Measurements from ENCODE around the gene LRRC51.

The LRRC51 gene

GRCh38 chr11:72080326-72081183, at the start of gene LRRC51, which contains the start of gene NUMA1:
LRRC51 (plus strand) TSS chr11:72080850; CDS start chr11:72089084, 8,234 bp downstream.
NUMA1 (minus strand) TSS chr11:72080542; CDS start chr11:72035943, 44,599 bp downstream.
- peak; percentile 99 for FAIRE-seq

- no peak for FAIRE-seq
Observed at GRCh38 chr11:72036687-72037086, 44.0 kb upstream of the LRRC51 start.

- FAIRE-seq: no peak
Observed at GRCh38 chr11:72037554-72038311, 42.9 kb upstream of the LRRC51 start.

GRCh38 chr11:72038491-72038890, 42.2 kb upstream of the LRRC51 start:
- FAIRE-seq: no peak

GRCh38 chr11:72039031-72039855, 41.4 kb upstream of the LRRC51 start:
- no peak for FAIRE-seq

- no peak for FAIRE-seq
Observed at GRCh38 chr11:72039856-72040401, 40.7 kb upstream of the LRRC51 start.

GRCh38 chr11:72040491-72041363, 39.9 kb upstream of the LRRC51 start:
- no peak for FAIRE-seq

GRCh38 chr11:72041364-72042063, 39.1 kb upstream of the LRRC51 start:
- FAIRE-seq: no peak

- no peak for FAIRE-seq
Observed at GRCh38 chr11:72042064-72042745, 38.4 kb upstream of the LRRC51 start.

- no peak for FAIRE-seq
Observed at GRCh38 chr11:72045849-72046248, 34.8 kb upstream of the LRRC51 start.

- no peak for FAIRE-seq
Observed at GRCh38 chr11:72048766-72049460, 31.7 kb upstream of the LRRC51 start.

- no peak for FAIRE-seq
Observed at GRCh38 chr11:72058416-72059034, 22.1 kb upstream of the LRRC51 start.

GRCh38 chr11:72061739-72062396, 18.8 kb upstream of the LRRC51 start:
- no peak for FAIRE-seq

- no peak for FAIRE-seq
Observed at GRCh38 chr11:72066855-72067254, 13.8 kb upstream of the LRRC51 start.

GRCh38 chr11:72067266-72067665, 13.4 kb upstream of the LRRC51 start:
- FAIRE-seq: no peak

GRCh38 chr11:72067676-72068075, 13.0 kb upstream of the LRRC51 start:
- FAIRE-seq: no peak

GRCh38 chr11:72069200-72069599, 11.4 kb upstream of the LRRC51 start:
- no peak for FAIRE-seq

GRCh38 chr11:72069787-72070251, 10.8 kb upstream of the LRRC51 start:
- no peak for FAIRE-seq

GRCh38 chr11:72070491-72070890, 10.2 kb upstream of the LRRC51 start:
- FAIRE-seq: no peak

Measured in G401.6 (cell line).